Uterus (tissue), 4 donors: Measurements from ENCODE around the gene MAX. TPM values are rescaled to one million over a fixed set of nuclear protein-coding genes. Genes with fewer than 3 reads are reported as not detected.

Experiments
- DNase-seq, 2 donors: peaks; one replicate each; pipeline ENCODE4 v3.0.0-alpha.2; 2019 to 2020
- H3K27ac ChIP-seq, 2 donors: fragments of 200-600 bp; sonication (generic); 1 replicate in 1 of 2; 2 replicates in 1 of 2; pipeline ENCODE4 v1.5.1; 2016 to 2018
- H3K27me3 ChIP-seq, 2 donors: fragments of 200-600 bp; sonication (generic); one replicate each; pipeline ENCODE4 v1.5.1; 2018 to 2019; ENCODE audit warnings: control low read depth in 1 of 2
- H3K36me3 ChIP-seq, 2 donors: fragments of 200-600 bp; sonication (generic); one replicate each; pipeline ENCODE4 v1.5.1; 2019; ENCODE audit warnings: control low read depth in 1 of 2
- H3K4me1 ChIP-seq, 2 donors: fragments of 200-600 bp; sonication (generic); one replicate each; pipeline ENCODE4 v1.5.1; 2018 to 2019; ENCODE audit warnings: control low read depth in 1 of 2
- H3K4me3 ChIP-seq, 2 donors: fragments of 200-600 bp; sonication (generic); 1 replicate in 1 of 2; 2 replicates in 1 of 2; pipeline ENCODE4 v1.5.1; 2018 to 2019; ENCODE audit warnings: mild to moderate bottlenecking in 1 of 2
- H3K9me3 ChIP-seq, 2 donors: fragments of 200-600 bp; sonication (generic); one replicate each; pipeline ENCODE4 v1.5.1; 2019; ENCODE audit warnings: control low read depth in 1 of 2
- CTCF ChIP-seq, 4 experiments: fragments of 200-600 bp in 2 of 4; fragments of 450-650 bp in 2 of 4; sonication (generic) in 2 of 4; IDR thresholded peaks; one replicate each; pipeline ENCODE4 v1.5.1; 2016 to 2019; ENCODE audit warnings: antibody characterized with exemption in 4 of 4, mild to moderate bottlenecking in 2 of 4, moderate library complexity in 1 of 4
- POLR2A ChIP-seq, 2 donors: fragments of 450-650 bp; IDR thresholded peaks; one replicate each; pipeline ENCODE4 v1.6.1; 2016; ENCODE audit warnings: antibody characterized with exemption in 2 of 2, mild to moderate bottlenecking in 1 of 2, moderate library complexity in 1 of 2
- intact Hi-C: fragments of 100-400 bp; cut with DNase I; formaldehyde crosslinking; loops from one replicate; pipeline ENCODE4 v1.15.1; 2023; ENCODE audit warnings: low total_unique reads
- total RNA-seq, 4 donors: library from RNA; depleted of rRNA in 3 of 4; stranded (reverse); fragments of >200 nt in 3 of 4; gene quantifications; one replicate each; pipeline versions ENCODE4 v1.1.0 to v1.2.4, GENCODE V29; 2014 to 2023
- donor health status: DM: yes; HTN: yes; CAD: no.

The MAX gene
- total RNA-seq, 4 donors from 2014 or later: 32.6 to 153 (median 68.4) TPM

- Histone ChIP-seq H3K27ac (no peak overlapping the region), H3K36me3 (no peaks in the 10 kb centered on the region), H3K4me3 (no peak overlapping the region), H3K4me1 (no peaks in the 10 kb centered on the region), H3K27me3 (no peaks in the 10 kb centered on the region), H3K9me3 (no peaks in the 10 kb centered on the region)
- no peak for TF ChIP-seq CTCF (IDR thresholded peaks at IDR 0.05)
- no peak for TF ChIP-seq POLR2A (IDR thresholded peaks at IDR 0.05)
- no peak for DNase-seq
- intact Hi-C loops: no loop called here
Measured at GRCh38 chr14:65072937-65073336, 29.4 kb downstream of the MAX start.

GRCh38 chr14:65072256-65072655 is 30.1 kb downstream of the MAX start:
- Histone ChIP-seq H3K27me3 (no peaks in the 10 kb centered on the region), H3K4me1 (no peaks in the 10 kb centered on the region)
- intact Hi-C loops: no loop called here

GRCh38 chr14:65071544-65071943 is 30.8 kb downstream of the MAX start:
- H3K27me3 ChIP-seq: no peaks in the 10 kb centered on the region
- intact Hi-C loops: no loop called here
- H3K27ac ChIP-seq: no peak overlapping the region
- H3K9me3 ChIP-seq: no peaks in the 10 kb centered on the region
- TF ChIP-seq POLR2A (IDR thresholded peaks at IDR 0.05) (no peak), CTCF (IDR thresholded peaks at IDR 0.05) (no peak)
- H3K4me1 ChIP-seq: no peaks in the 10 kb centered on the region
- H3K36me3 ChIP-seq: no peaks in the 10 kb centered on the region
- DNase-seq: no peak
- H3K4me3 ChIP-seq: no peak overlapping the region

More at GRCh38 chr14:65072256-65072655, 30.1 kb downstream of the MAX start:
- H3K36me3 ChIP-seq: no peaks in the 10 kb centered on the region
- no peak overlapping the region for H3K27ac ChIP-seq
- H3K4me3 ChIP-seq: no peak overlapping the region
- TF ChIP-seq CTCF (IDR thresholded peaks at IDR 0.05): no peak
- no peak for TF ChIP-seq POLR2A (IDR thresholded peaks at IDR 0.05)
- no peak for DNase-seq
- H3K9me3 ChIP-seq: no peaks in the 10 kb centered on the region

GRCh38 chr14:65070471-65070976 is 31.8 kb downstream of the MAX start:
- Histone ChIP-seq H3K27me3 (no peaks in the 10 kb centered on the region), H3K4me1 (no peaks in the 10 kb centered on the region), H3K9me3 (no peaks in the 10 kb centered on the region), H3K36me3 (no peaks in the 10 kb centered on the region), H3K4me3 (no peak overlapping the region), H3K27ac (no peak overlapping the region)
- intact Hi-C loops: no loop called here
- DNase-seq: no peak
- no peak for TF ChIP-seq POLR2A (IDR thresholded peaks at IDR 0.05)
- no peak for TF ChIP-seq CTCF (IDR thresholded peaks at IDR 0.05)

- Histone ChIP-seq H3K4me3 (no peak overlapping the region), H3K4me1 (no peaks in the 10 kb centered on the region), H3K27ac (no peak overlapping the region), H3K36me3 (no peaks in the 10 kb centered on the region), H3K9me3 (no peaks in the 10 kb centered on the region), H3K27me3 (no peaks in the 10 kb centered on the region)
- no peak for TF ChIP-seq CTCF (IDR thresholded peaks at IDR 0.05)
- TF ChIP-seq POLR2A (IDR thresholded peaks at IDR 0.05): no peak
- DNase-seq: no peak
- intact Hi-C loops: no loop called here
Measured at GRCh38 chr14:65069874-65070413, 32.4 kb downstream of the MAX start.
